AG04450 (cell line): ENCODE data around the gene SPRR4. TPM values are rescaled to one million over a fixed set of nuclear protein-coding genes. Genes with fewer than 3 reads are reported as not detected.
A peak's percentile ranks its signal among the peaks of the same experiment; 100 is the strongest.

Experiments
- CTCF ChIA-PET: fragments of 300-600, 350-600 bp; formaldehyde crosslinking; extraction: SDS; loops from one replicate; lab custom pipeline; 2022; ENCODE audit warnings: antibody characterized with exemption, inconsistent platforms; lab: Charles Lee
- POLR2A ChIA-PET: fragments of 350-600 bp; formaldehyde crosslinking; extraction: SDS; loops from one replicate; lab custom pipeline; 2021; ENCODE audit warnings: antibody characterized with exemption, inconsistent platforms; lab: Yijun Ruan, JAX
- DNase-seq: peaks from one replicate; pipeline ENCODE4 v3.0.0-alpha.2; 2011; ENCODE audit warnings: low read depth, low spot score
- H3K27ac ChIP-seq: one replicate; pipeline ENCODE4 v1.5.1; 2012; ENCODE audit warnings: low read depth, low read length, control low read depth
- H3K27me3 ChIP-seq: one replicate; pipeline ENCODE4 v1.6.0; 2012; ENCODE audit warnings: low read length; ENCODE audit not compliant: control insufficient read depth, insufficient read depth
- H3K4me3 ChIP-seq: 2 replicates; pipeline ENCODE4 v1.5.1; 2011; ENCODE audit warnings: mild to moderate bottlenecking, low read depth, low read length, control low read depth
- H3K9me3 ChIP-seq: 2 replicates; pipeline ENCODE4 v1.5.1; 2012; ENCODE audit warnings: low read length; ENCODE audit not compliant: control insufficient read depth, insufficient read depth
- CTCF ChIP-seq: IDR thresholded peaks from 2 replicates; pipeline ENCODE4 v1.5.1; 2011; ENCODE audit warnings: low read depth, low read length, control low read depth, inconsistent platforms
- polyA minus RNA-seq: library from RNA; depleted of rRNA, polyadenylated mRNA; stranded (reverse); fragments of >200 nt; gene quantifications from 2 replicates; pipeline ENCODE4 v1.2.3, GENCODE V29; 2011; rRNA and poly(A)+ RNA removed
- polyA plus RNA-seq: library from polyadenylated mRNA; depleted of rRNA; stranded (reverse); fragments of >200 nt; gene quantifications from 2 replicates; pipeline ENCODE4 v1.2.3, GENCODE V29; 2011; rRNA removed

The SPRR4 gene
- polyA plus RNA-seq = not detected in 2 replicates
- polyA minus RNA-seq = not detected in 2 replicates

- Histone ChIP-seq H3K4me3 (no peak within 1 kb of the TSS), H3K27me3 (no peaks in the 10 kb centered on the region), H3K27ac (no peak within 1 kb of the TSS), H3K9me3 (peaks cover 3% of the 10 kb centered on the region)
- ChIA-PET CTCF (no interaction called here), POLR2A (no interaction called here)
- no peak for DNase-seq
- no peak for TF ChIP-seq CTCF
These were observed at the start of gene SPRR4 for GRCh38 chr1:152970495-152970894. Gene SPRR4, plus strand, starts transcription at chr1:152970648. Its CDS starts 1,243 bp downstream, at chr1:152971891.

GRCh38 chr1:152924191-152924590, 46.3 kb upstream of the SPRR4 start:
- Histone ChIP-seq H3K4me3 (no peak overlapping the region), H3K27ac (no peak overlapping the region), H3K9me3 (no peaks in the 10 kb centered on the region), H3K27me3 (no peaks in the 10 kb centered on the region)
- DNase-seq = no peak
- no peak for TF ChIP-seq CTCF
- CTCF ChIA-PET = no interaction called here
- POLR2A ChIA-PET = no interaction called here

GRCh38 chr1:152926091-152926490, 44.4 kb upstream of the SPRR4 start:
- no peak for DNase-seq
- Histone ChIP-seq H3K9me3 (no peaks in the 10 kb centered on the region), H3K4me3 (no peak overlapping the region), H3K27me3 (no peaks in the 10 kb centered on the region), H3K27ac (no peak overlapping the region)
- TF ChIP-seq CTCF = peak; percentile 33
- ChIA-PET CTCF (interaction anchor here (1.3 kb wide), 1 partner anchor 56 kb away, joined by 15 read pairs; no protein-coding TSS in a partner anchor), POLR2A (no interaction called here)

- Histone ChIP-seq H3K27me3 (no peaks in the 10 kb centered on the region), H3K27ac (no peak overlapping the region), H3K4me3 (no peak overlapping the region), H3K9me3 (no peaks in the 10 kb centered on the region)
- DNase-seq = no peak
- ChIA-PET CTCF (no interaction called here), POLR2A (no interaction called here)
- no peak for TF ChIP-seq CTCF
These were observed 41.8 kb upstream of the SPRR4 start for GRCh38 chr1:152928671-152929070.

GRCh38 chr1:152932170-152932811, 38.2 kb upstream of the SPRR4 start:
- TF ChIP-seq CTCF = no peak
- ChIA-PET CTCF (no interaction called here), POLR2A (no interaction called here)
- Histone ChIP-seq H3K27me3 (no peaks in the 10 kb centered on the region), H3K4me3 (no peak overlapping the region), H3K9me3 (no peaks in the 10 kb centered on the region; the same call in 1 of the 2 replicates), H3K27ac (no peak overlapping the region)
- no peak for DNase-seq
